Body of pancreas (tissue), 4 donors: ENCODE results near the gene MARCHF3.

ENCODE experiments used
- CTCF ChIP-seq, 7 experiments: fragments of 450-650 bp in 4 of 7; fragments of 200-600 bp in 3 of 7; sonication (generic) in 3 of 7; IDR thresholded peaks; one replicate each; pipeline ENCODE4 v1.5.1; 2016 to 2019; ENCODE audit warnings: antibody characterized with exemption in 7 of 7
- POLR2A ChIP-seq, 3 donors: fragments of 450-650 bp; IDR thresholded peaks; one replicate each; pipeline ENCODE4 v1.6.1; 2016; ENCODE audit warnings: antibody characterized with exemption in 3 of 3, mild to moderate bottlenecking in 2 of 3

- TF ChIP-seq CTCF (IDR thresholded peaks at IDR 0.05) (no peak), POLR2A (IDR thresholded peaks at IDR 0.05) (no peak)
These were observed 48.2 kb downstream of the MARCHF3 start for GRCh38 chr5:126982202-126982601.
